NCI-H524 treated with DMSO at 0.1 percent for 48 hours (cell line): ENCODE measurements around the gene WIPF3.
"Not testable (repeated sequence)": the region's sequence is repeated elsewhere in the genome, so short reads cannot be mapped to it uniquely, and the experiment has no call there.

Experiments
- DNase-seq: peaks from one replicate; lab custom pipeline; 2025; lab: John Stamatoyannopoulos, UW

WIPF3 gene

GRCh38 chr7:29881724-29882123 lies 75.4 kb downstream of the WIPF3 start:
- DNase-seq = no peak

GRCh38 chr7:29882481-29882880 lies 76.2 kb downstream of the WIPF3 start:
- DNase-seq = no peak

- DNase-seq = no peak
Observed at GRCh38 chr7:29883462-29884398, 77.4 kb downstream of the WIPF3 start.

- DNase-seq = no peak
Observed at GRCh38 chr7:29884399-29885272, 78.3 kb downstream of the WIPF3 start.

GRCh38 chr7:29885626-29886025 lies 79.3 kb downstream of the WIPF3 start:
- no peak for DNase-seq

- DNase-seq = no peak
Observed at GRCh38 chr7:29886827-29887226, 80.5 kb downstream of the WIPF3 start.

- no peak for DNase-seq
Observed at GRCh38 chr7:29888006-29888405, 81.7 kb downstream of the WIPF3 start.

- no peak for DNase-seq
Observed at GRCh38 chr7:29889288-29889687, 83.0 kb downstream of the WIPF3 start.

- no peak for DNase-seq
Observed at GRCh38 chr7:29890251-29890650, 83.9 kb downstream of the WIPF3 start.

- not testable (repeated sequence) for DNase-seq
Observed at GRCh38 chr7:29890786-29891185, 84.5 kb downstream of the WIPF3 start.

- DNase-seq = no peak
Observed at GRCh38 chr7:29891766-29892165, 85.5 kb downstream of the WIPF3 start.

- no peak for DNase-seq
Observed at GRCh38 chr7:29892231-29892630, 85.9 kb downstream of the WIPF3 start.

GRCh38 chr7:29893351-29893965 lies 87.2 kb downstream of the WIPF3 start:
- no peak for DNase-seq

- DNase-seq = no peak
Observed at GRCh38 chr7:29894256-29894655, 87.9 kb downstream of the WIPF3 start.

- no peak for DNase-seq
Observed at GRCh38 chr7:29895559-29895958, 89.3 kb downstream of the WIPF3 start.

GRCh38 chr7:29896685-29897411 lies 90.5 kb downstream of the WIPF3 start:
- DNase-seq = no peak

GRCh38 chr7:29898301-29898700 lies 92.0 kb downstream of the WIPF3 start:
- no peak for DNase-seq

GRCh38 chr7:29900745-29901144 lies 94.4 kb downstream of the WIPF3 start:
- DNase-seq = no peak

GRCh38 chr7:29906200-29907022 lies 100.1 kb downstream of the WIPF3 start:
- no peak for DNase-seq

- DNase-seq = no peak
Observed at GRCh38 chr7:29914180-29914579, 107.9 kb downstream of the WIPF3 start.
